HG03575 (cell line): Measurements from ENCODE around the gene NOTCH1.

Experiments
- ATAC-seq: cut with Tn5 transposase; IDR thresholded peaks from one replicate; pipeline ENCODE4 v1.9.1; 2021; ENCODE audit not compliant: unreplicated experiment, insufficient number of reproducible peaks, low FRiP score; ENCODE audit errors: extremely low read depth

NOTCH1 gene

GRCh38 chr9:136550439-136551289, 4.8 kb upstream of the NOTCH1 start:
- no peak for ATAC-seq

GRCh38 chr9:136549010-136549980, 3.4 kb upstream of the NOTCH1 start:
- ATAC-seq = no peak

- no peak for ATAC-seq
Observed at GRCh38 chr9:136547508-136548215, 1.8 kb upstream of the NOTCH1 start.

- ATAC-seq = no peak
Observed at GRCh38 chr9:136546697-136547501, 1.1 kb upstream of the NOTCH1 start.

GRCh38 chr9:136545692-136545964, 220 bp downstream of the NOTCH1 start:
- no peak for ATAC-seq

GRCh38 chr9:136544964-136545691, 720 bp downstream of the NOTCH1 start:
- ATAC-seq = no peak

GRCh38 chr9:136544548-136544963, 1.3 kb downstream of the NOTCH1 start:
- ATAC-seq = no peak

GRCh38 chr9:136543830-136544547, 1.9 kb downstream of the NOTCH1 start:
- no peak for ATAC-seq

GRCh38 chr9:136543280-136543679, 2.6 kb downstream of the NOTCH1 start:
- no peak for ATAC-seq

- ATAC-seq = no peak
Observed at GRCh38 chr9:136542241-136543040, 3.4 kb downstream of the NOTCH1 start.

GRCh38 chr9:136541709-136542108, 4.1 kb downstream of the NOTCH1 start:
- no peak for ATAC-seq

GRCh38 chr9:136541179-136541578, 4.7 kb downstream of the NOTCH1 start:
- no peak for ATAC-seq

- ATAC-seq = no peak
Observed at GRCh38 chr9:136539427-136540421, 6.1 kb downstream of the NOTCH1 start.

GRCh38 chr9:136538599-136539426, 7.0 kb downstream of the NOTCH1 start:
- no peak for ATAC-seq
